HG03457 (cell line): ENCODE results near the gene OTOF.
"Not testable (repeated sequence)": the region's sequence is repeated elsewhere in the genome, so short reads cannot be mapped to it uniquely, and the experiment has no call there.

ENCODE experiments used
- ATAC-seq: cut with Tn5 transposase; IDR thresholded peaks from one replicate; pipeline ENCODE4 v1.9.1; 2021; ENCODE audit warnings: moderate number of reproducible peaks; ENCODE audit not compliant: unreplicated experiment

OTOF gene

DNA sequence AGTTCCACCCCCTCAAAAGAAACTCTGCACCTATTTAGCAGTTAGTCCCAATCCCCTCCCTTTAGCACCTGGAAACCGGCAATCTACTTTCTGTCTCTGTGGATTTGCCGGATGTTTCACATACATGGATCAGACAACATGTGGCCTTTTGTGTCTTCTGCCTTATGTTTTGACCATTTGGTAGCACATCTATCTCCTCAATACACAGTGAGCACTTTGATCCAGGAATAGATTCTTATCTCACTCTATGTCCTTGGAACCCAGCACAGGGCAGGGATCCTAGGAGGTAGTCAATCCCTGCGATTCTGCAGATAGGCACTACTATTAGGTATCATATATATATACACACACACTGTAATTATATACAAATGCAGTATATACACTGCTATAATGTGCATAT lies 3.8 kb upstream of the OTOF start:
- no peak for ATAC-seq

DNA sequence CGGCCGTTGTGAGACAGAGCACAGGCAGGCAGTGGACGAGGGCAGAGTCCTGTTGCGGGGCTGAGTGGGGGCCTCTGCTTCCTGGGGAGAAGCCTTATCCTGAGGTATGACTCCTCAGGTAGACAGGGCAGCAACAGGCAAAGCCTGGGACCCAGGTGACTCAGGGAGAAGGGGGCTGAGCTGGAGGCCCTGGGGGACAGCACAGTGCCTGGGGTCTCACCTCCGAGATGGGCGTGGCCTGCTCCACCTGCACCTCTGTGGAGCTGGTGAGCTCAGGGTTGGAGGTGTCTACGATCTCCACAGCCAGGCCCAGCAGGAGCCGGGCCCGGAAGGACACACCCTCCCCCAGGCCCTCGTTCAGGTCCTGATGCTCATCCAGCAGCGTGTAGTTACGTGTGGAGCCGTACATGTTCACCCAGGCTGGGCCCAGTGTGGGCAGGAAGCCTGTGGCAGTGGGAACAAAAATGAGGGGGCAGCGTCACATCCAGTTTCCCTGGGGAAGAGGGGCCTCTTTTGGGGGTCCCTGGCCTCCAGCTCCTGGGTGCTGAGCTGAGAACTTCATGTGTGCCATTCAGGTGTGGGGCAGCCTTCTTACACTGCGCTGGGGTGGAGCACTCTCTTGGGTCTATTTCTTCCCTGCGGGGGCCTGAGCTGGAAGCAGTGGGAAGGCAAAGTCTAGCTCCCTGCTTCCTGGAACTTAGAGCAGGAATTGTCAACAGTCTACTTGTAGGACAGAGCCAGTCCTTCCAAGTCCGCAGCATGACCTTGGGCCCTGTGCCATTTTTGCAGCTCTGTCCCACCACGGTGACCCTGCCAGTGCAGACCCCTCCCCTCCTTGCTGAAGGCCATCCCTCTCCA lies 2.9 kb upstream of the OTOF start:
- no peak for ATAC-seq

DNA sequence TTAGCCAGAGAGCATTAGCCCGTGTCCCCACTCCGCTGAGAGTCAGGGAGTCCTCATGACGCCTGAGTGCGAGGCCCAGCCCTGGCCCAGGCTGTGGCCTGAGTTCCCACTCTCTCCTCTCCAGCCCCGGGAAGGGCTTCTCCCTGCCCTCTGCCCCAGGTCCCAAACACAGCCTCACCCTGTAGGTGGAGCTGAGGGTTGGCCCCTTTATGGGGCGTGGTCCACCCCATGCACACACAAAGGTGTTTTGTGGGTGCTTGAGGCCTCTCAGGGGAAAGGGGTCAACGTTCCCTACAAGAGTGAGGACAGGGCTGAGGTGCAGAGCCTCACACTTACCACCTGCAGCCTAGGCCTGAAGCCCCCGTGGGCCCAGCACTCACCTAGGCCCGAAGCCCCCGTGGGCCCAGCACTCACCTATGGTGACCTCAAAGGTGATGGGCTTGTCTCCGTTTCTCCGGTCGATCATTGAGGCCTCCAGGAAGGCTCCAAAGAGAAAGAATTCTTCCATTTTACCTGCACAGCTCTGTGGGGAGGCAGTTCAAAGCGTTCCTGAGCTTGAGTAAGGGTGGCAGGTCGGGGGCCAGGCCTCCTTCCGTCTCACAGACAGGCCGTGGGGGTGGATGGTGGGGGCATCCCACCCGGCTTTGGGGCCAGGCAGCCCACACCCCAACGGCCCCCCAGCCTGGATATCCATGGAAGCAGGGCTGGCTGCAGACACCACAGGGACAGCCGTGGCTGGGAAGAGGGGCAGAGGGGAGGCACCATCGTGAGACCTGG lies 2.1 kb upstream of the OTOF start:
- no peak for ATAC-seq

DNA sequence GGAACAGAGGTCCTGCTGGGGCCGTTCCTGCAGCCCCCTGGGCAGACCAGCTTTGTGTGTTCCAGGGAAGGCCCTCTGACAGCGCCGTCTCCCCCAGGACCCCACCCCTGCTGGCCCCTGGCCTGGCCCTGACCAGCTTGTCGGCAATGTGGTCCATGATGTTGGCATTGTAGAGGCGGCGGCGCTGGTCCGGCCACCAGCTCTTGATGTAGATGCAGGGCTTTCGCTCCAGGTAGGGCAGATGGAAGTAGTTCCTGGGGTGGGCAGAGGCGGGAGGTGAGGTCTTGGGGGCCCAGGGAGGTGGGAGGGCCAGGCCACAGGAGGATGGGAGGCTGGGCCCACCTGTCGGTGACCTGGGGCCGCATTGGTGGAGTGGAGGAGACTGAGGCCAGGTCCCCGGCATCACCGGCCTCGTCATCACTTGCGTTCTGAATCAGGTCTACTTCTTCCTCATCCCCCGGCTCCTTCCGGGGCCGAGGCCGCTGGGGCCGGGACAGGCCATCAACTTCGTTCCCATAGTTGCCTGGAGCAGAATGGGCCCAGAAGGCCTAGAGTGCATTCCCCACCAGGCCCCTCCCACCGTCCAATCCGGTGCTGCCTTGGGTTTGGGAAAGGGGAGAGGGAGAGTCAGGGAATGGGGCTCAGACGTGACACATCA lies 1.3 kb upstream of the OTOF start:
- ATAC-seq: no peak

DNA sequence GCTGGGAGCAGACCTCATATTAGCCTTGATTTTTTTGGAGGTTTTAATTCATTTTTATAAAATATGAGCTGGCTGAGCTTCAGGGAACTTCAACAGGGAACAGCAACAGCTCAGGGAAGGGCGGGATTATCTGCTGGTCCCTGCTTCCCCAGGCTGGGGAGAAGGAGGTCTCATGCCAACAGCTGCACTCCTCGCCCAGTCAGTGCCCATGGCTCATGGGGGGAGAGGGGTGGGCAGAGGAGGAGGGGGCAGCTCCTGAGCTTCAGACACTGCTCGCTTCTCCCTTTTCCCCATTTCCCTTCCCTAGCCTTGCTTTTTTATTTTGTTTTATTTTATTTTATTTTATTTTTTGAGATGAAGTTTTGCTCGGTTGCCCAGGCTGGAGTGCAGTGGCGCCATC lies 442 bp upstream of the OTOF start:
- no peak for ATAC-seq

DNA sequence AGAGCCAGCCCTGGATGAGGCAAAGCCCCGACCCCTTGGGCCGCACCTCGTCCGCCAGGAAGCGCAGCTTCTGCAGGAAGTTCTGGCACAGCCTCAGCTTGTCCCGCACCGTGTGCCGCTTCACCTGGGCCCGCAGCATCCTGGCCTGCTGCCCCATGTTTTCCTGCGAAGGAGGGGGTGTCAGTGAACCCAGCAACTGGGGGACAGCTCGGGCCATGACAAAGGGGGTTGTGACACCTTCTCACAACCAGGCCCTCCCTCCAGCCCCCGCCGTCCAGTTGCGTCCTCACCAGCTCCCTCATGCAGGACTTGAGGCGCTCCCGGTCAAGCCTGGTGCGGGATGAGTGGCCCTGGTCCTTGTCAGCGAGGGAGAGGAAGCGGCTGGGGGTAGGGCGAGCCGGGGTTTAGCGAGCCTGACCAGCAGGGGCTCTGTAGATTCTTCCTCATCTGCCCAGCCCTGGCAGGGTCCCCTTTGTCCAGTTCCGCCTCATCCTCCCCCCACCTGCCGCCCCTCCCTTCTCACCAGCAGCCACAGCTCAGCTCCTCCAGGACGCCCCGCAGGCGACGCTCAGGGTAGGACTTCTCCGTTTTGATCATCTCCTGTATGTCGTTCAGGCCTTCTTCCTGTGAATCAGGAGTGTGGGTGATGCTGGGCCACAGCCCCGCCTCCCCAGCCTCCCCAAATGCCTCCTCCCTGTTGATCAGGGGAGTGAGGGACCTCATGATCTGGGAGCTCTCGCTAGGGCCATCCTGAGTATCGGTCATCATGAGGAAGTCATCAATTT lies 606 bp downstream of the OTOF start:
- no peak for ATAC-seq

DNA sequence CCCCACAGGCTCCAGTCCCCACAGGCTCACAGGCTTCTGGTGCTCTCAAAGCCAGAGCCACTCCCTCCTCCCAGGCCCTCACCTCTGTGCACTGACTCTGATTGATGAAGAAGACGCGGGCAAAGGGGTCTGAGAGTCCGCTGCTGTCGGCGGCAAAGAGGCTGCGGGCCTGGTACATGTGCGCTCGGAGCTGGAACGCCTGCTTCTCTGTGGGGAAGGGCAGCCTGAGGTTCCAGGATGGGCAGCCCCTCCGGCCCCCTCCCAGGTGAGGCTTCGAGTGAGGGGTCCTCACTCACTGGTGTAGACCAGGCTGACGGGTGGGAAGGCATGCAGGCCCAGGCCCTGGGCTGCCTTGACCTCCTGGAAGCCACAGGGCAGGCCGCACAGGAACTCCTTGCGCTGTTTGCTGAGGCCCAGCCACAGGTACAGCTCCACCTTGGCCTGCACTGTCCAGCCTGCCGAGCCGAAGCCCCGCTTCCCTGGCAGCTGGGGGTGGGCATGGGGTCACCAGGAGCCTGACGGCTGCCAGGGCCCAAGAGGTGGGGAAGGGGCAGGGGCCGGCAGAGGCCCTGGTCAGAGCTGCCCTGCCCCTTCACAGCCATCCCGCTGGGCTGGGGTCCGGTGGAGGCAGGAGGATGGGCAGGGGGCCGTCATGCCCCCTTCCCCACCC lies 2.0 kb downstream of the OTOF start:
- ATAC-seq: no peak

DNA sequence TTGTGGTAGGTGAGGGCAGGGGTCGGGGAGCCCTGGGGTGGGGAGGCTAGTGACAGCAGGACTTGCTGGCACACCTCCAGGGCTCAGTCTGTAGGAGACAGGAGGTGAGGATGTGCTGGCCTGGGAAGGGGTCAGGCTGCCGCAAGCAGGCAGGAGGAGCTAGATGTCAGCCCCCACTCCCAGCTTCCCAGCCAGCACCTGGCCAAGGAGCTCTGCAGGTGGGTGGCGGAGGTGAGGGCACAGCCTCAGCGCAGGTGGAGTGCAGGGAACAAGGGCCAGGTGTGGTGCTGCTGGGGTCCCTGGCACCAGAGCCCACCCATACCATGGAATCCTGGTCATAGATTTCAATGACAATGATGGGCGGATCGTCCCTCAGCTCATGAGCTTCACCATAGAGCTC lies 2.9 kb downstream of the OTOF start:
- no peak for ATAC-seq

DNA sequence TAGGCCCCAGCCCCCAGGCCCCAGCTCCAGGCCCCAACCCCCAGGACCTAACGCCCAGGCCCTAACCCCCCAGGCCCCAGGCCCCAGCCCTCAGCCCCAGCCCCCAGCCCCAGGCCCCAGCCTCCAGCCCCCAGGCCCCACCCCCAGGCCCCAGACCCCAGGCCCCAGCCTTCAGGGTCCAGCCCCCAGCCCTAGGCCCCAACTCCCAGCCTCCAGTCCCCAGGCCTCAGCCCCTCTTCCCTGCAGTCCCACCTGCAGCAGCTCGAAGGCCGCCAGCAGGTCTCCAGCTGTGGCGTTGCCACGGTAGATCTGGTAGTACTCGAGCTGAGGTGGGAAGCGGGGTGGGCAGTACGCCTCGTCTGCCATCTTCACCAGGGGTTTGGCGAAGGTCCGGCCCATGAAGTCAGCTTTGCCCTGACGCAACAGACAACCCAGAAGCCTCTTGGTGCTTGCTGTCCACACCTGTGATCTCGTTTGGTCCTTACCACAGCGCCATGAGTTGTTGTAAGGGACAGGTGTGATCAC lies 3.6 kb downstream of the OTOF start:
- no peak for ATAC-seq

DNA sequence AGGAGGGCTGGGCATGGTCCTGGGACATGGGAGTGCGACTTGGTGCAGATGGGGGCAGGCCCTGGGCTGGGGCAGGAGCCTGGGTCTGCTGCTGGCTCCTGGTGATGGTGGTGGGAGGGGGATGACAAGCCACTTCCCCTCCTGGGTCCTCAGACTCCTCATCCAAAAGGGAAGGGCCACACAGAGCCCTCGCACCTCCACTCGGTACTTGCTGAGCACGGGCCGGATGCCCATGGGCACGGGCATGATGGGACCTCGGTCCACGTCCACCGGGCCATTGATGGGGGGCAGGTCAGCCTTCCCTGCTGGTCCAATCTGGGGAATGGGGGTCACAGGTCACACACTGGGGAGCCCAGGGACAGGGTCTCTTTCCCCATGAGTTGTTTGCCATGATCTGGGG lies 4.1 kb downstream of the OTOF start:
- ATAC-seq: no peak

DNA sequence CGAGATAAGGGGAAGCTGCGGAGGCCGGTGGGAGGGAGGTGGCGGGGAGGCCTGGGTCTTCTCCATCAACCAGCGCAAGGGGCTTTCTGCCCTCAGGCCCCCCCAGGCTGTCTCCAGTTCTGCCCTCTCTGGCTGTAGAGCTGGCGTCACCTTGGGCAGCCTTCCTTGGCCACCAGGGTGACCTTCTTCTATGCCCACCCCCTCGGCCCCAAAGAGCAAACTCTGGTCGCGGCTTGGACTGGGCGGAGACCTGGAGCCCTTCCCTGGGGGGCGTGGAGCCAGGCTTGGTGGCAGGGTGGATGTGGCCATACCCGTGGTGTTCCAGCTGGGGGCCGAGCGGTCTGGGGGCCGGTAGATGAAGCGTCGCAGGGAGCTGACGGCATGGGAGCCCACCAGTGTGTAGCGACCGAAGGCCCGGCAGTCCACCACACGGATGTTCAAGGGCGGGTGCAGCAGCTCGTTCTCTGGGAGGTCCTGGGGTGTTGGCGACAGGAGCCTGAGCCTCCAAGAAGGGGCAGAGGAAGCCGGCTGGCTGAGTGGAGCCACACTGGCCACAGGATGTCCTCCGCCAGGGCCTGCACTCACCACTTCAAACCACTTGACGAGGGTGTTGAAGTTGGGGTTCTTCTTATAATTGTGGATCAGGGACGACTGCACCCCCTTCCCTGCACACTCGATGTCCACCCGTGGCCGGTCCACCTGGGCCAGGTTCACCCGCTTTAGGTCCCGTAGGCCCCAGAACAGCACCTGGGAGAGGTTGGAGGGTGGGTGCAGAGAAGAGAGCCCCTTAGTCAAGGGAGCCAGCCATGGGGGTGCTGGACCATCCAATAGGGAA lies 4.9 kb downstream of the OTOF start:
- ATAC-seq: no peak

DNA sequence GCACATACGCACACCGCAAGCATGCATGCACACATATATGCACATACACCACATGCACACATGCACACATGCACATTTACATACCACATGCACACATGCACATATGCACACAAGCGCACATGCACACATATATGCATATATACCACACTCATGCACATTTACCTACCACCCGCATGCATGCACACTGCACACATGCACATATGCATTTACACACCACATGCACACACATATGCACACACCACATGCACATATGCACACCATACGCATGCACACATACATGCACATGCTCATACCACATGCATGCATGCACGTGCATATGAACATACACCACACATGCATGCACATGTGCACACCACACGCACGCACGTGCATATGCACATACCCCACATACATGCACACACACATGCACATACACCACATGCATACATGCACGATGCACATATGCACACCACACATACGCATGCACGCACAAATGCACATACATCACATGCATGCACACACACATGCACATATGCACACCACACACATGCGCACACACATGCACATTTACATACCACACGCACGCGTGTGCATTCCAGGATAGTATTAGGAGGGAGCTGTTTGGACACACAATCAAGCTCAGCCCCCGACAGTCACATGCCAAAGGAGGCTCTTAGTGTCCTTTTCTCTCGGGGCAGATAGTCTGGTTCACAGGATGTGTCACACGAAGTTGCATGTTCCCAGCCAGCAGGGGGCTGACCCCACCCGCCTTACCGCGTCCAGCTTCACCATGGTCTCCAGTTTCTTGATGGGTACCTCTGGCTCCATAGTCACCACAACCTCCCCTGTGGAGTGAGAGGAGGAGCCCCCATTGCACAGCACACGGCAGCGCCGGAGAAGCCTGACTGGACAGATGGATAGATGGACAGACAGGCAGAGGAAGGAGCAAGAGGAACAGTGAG lies 5.9 kb downstream of the OTOF start:
- no peak for ATAC-seq

DNA sequence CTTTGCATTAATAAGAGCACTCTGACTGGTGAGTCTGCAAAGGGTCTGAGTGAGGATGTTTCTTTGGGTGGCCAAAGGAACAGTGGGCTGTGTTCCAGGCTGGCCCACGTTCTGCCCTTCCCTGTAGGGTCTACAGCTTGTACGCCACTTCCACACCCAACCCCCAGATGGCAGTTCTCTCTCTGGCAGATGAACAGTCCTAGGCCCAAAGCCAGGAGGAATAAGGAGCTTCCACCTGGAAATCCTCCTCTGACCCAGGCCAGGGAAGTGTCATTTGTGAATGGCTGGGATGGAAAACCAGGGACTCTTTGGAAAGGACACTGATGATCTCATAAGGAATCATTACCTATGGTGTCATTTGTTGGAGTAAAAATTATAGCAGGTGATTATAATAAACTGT lies 6.6 kb downstream of the OTOF start:
- ATAC-seq: no peak

DNA sequence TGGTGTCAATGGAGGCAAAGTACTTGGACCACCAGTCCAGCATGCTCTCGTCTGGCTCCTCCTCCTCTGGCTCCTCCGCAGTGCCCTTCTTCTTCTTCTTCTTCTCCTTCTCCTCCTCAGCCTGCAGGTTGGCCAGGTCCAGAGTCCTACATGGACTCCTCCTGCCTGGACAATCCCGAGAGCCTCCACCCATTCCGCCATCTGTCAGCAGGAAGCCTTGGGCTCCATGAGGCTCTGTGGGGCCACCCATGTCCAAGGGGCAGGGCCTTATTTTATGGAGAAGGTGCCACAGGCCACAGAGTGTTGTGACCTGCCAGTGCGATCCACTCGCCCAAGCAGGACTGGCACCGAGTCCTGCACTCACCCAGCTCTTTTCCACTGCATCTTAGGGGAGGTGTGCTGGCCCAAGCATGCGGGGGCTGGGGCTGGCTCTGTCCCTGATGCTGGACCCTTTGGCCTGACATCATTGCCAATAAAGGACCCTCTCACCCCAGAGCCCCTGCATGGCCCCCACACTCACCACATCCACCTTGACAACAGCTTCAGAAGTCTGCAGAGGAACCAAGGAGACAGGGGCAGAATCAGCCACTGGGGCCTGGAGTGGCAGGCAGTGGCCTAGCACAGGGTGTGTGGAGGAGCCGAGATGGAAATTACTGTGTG lies 7.2 kb downstream of the OTOF start:
- ATAC-seq: no peak

DNA sequence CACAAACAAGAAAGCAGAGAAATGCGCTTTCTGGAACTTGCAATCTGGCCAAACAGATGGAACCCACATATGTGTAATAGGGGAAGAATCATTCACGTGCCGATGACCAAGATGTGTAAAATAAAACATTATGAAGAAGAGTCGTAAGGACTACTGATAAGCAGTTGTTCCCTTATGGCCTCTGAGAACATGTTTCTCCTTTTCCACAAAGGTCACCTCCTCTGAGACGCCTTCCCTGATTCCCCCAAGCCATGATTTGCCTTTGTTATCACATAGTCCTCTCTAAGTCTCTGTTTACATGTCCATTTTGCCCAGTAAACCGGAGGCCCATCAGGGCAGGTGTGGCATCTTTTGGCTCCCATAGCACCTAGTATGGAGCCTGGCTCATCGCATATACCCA lies 8.0 kb downstream of the OTOF start:
- no peak for ATAC-seq

DNA sequence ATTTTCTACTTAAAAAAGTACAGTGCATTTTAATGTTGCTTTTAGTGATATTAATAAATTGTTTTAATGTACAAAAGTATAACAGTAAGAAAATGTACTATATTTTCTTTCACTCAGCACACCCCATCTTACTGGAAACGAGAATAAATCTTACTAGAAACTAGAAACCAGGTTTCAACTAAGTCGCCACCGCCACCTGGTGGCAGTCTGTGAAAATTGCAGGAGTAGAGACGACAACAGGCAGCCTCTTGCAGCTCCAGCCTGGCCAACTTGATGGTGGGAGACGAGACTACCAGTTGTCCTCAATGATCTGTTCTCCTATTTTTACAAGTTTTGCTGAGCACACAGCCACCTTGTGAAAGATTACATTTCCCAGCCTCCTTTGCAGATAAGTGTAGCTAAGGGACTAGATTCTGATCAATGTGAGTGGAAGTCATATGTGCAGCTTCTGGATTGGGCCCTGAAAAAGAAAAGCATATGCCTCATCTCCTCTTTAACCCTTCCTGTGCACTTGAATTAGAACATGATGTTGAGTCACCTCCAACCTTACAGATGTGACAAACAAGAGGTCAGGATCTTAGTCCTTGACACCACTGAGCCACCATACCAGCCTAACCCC lies 8.7 kb downstream of the OTOF start:
- no peak for ATAC-seq

DNA sequence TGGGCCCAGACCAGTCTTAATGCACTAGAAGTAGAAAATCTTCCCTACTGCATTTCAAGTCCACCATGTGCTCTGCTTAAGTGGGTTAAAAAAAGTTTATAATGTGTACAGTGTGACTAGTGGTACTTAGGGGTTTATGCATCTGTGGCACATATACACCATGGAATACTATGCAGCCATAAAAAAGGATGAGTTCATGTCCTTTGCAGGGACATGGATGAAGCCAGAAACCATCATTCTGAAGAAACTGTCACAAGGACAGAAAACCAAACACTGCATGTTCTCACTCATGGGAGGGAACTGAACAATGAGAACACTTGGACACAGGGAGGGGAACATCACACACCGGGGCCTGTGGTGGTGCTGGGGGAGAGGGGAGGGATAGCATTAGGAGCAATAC lies 9.4 kb downstream of the OTOF start:
- ATAC-seq: not testable (repeated sequence)
